NCI-H2227 treated with DMSO at 0.1 percent for 48 hours (cell line): Measurements from ENCODE around the gene ALG13.
"Not testable (repeated sequence)": the region's sequence is repeated elsewhere in the genome, so short reads cannot be mapped to it uniquely, and the experiment has no call there.

Experiments used
- DNase-seq: peaks from one replicate; lab custom pipeline; 2025; lab: John Stamatoyannopoulos, UW

The ALG13 gene

GRCh38 chrX:111759686-111760085 lies 78.7 kb downstream of the ALG13 start:
- DNase-seq = no peak

GRCh38 chrX:111761578-111762135 lies 80.7 kb downstream of the ALG13 start:
- no peak for DNase-seq

- DNase-seq = no peak
Observed at GRCh38 chrX:111778591-111778990, 97.6 kb downstream of the ALG13 start.

- no peak for DNase-seq
Observed at GRCh38 chrX:111779582-111779981, 98.6 kb downstream of the ALG13 start.

GRCh38 chrX:111784667-111785066 lies 103.7 kb downstream of the ALG13 start:
- no peak for DNase-seq

GRCh38 chrX:111790054-111790453 lies 109.1 kb downstream of the ALG13 start:
- DNase-seq = not testable (repeated sequence)
